OCI-LY1 (cell line): ENCODE data around the gene NFE2L1.

Experiments used
- H2AFZ ChIP-seq: fragments of 200-600 bp; sonication (generic), shearing (Covaris generic); 2 replicates; pipeline ENCODE4 v1.6.0; 2014; ENCODE audit warnings: antibody characterized with exemption, mild to moderate bottlenecking, low read length
- H3F3A ChIP-seq: fragments of 200-600 bp; sonication (generic), shearing (Covaris generic); 2 replicates; pipeline ENCODE4 v1.6.0; 2014; ENCODE audit warnings: mild to moderate bottlenecking, antibody characterized with exemption, low read length, moderate library complexity; ENCODE audit not compliant: insufficient read depth
- H3K27ac ChIP-seq: fragments of 200-600 bp; sonication (generic); 2 replicates; pipeline ENCODE4 v1.5.1; 2014; ENCODE audit warnings: low read length, mixed run types, mild to moderate bottlenecking, low read depth; ENCODE audit not compliant: poor library complexity, severe bottlenecking
- H3K27me3 ChIP-seq: fragments of 200-600 bp; sonication (generic); 2 replicates; pipeline ENCODE4 v1.6.0; 2014; ENCODE audit warnings: antibody characterized with exemption, mild to moderate bottlenecking, low read length, moderate library complexity; ENCODE audit not compliant: insufficient read depth
- H3K36me3 ChIP-seq: fragments of 200-600 bp; sonication (generic); 2 replicates; pipeline ENCODE4 v1.6.1; 2014; ENCODE audit warnings: mild to moderate bottlenecking, antibody characterized with exemption, low read length, moderate library complexity, mixed read lengths; ENCODE audit not compliant: insufficient read depth
- H3K4me1 ChIP-seq: fragments of 200-600 bp; sonication (generic); 2 replicates; pipeline ENCODE4 v1.5.1; 2014; ENCODE audit warnings: mild to moderate bottlenecking, low read length, moderate library complexity; ENCODE audit not compliant: insufficient read depth, severe bottlenecking
- H3K4me2 ChIP-seq: fragments of 200-600 bp; sonication (generic), shearing (Covaris generic); 2 replicates; pipeline ENCODE4 v1.6.1; 2014; ENCODE audit warnings: low read length
- H3K4me3 ChIP-seq: fragments of 200-600 bp; sonication (generic); 2 replicates; pipeline ENCODE4 v1.5.1; 2014; ENCODE audit warnings: low read length, low read depth, mild to moderate bottlenecking, mixed read lengths; ENCODE audit not compliant: poor library complexity, severe bottlenecking
- H3K79me2 ChIP-seq: fragments of 200-600 bp; shearing (Covaris generic); 2 replicates; pipeline ENCODE4 v1.6.1; 2016; ENCODE audit warnings: mixed run types, low read length, mixed read lengths; ENCODE audit not compliant: insufficient read depth
- H3K9ac ChIP-seq: fragments of 200-600 bp; sonication (generic), shearing (Covaris generic); 2 replicates; pipeline ENCODE4 v1.6.1; 2014; ENCODE audit warnings: mild to moderate bottlenecking, low read length, mixed read lengths
- H3K9me2 ChIP-seq: fragments of 200-600 bp; sonication (generic), shearing (Covaris generic); 2 replicates; pipeline ENCODE4 v1.6.1; 2014; ENCODE audit warnings: low read depth, mild to moderate bottlenecking, low read length, mixed read lengths
- H3K9me3 ChIP-seq: fragments of 200-600 bp; shearing (Covaris generic); 2 replicates; pipeline ENCODE4 v1.6.1; 2014; ENCODE audit warnings: low read length, mixed read lengths
- H4K20me1 ChIP-seq: fragments of 200-600 bp; sonication (generic), shearing (Covaris generic); 2 replicates; pipeline ENCODE4 v1.6.0; 2016; ENCODE audit warnings: mild to moderate bottlenecking, low read length; ENCODE audit not compliant: insufficient read depth
- CTCF ChIP-seq: fragments of 200-600 bp; sonication (generic), shearing (Covaris generic); IDR thresholded peaks from 2 replicates; pipeline ENCODE4 v1.5.1; 2017; ENCODE audit warnings: mild to moderate bottlenecking, antibody characterized with exemption, low read length, moderate library complexity, mixed read lengths
- EZH2 ChIP-seq: fragments of 200-600 bp; sonication (generic), shearing (Covaris generic); IDR thresholded peaks from 2 replicates; pipeline ENCODE4 v1.8.0; 2017; ENCODE audit warnings: borderline replicate concordance, mixed run types, mild to moderate bottlenecking, antibody characterized with exemption, low read length, moderate library complexity, mixed read lengths

NFE2L1 gene

GRCh38 chr17:48053758-48054237 lies 5.6 kb downstream of the NFE2L1 start:
- Histone ChIP-seq H3K9me3 (no peaks in the 10 kb centered on the region), H3K27ac (peak overlapping the region; percentile 79), H3K4me1 (peaks cover 71% of the 10 kb centered on the region), H3K4me2 (peak overlapping the region; percentile 55; the same call in 1 of the 2 replicates), H3K9ac (peak overlapping the region; percentile 24; the same call in 1 of the 2 replicates), H3K36me3 (peaks cover 80% of the 10 kb centered on the region), H3K4me3 (no peak overlapping the region), H4K20me1 (no peaks in the 10 kb centered on the region), H3K9me2 (no peaks in the 10 kb centered on the region), H2AFZ (no peak overlapping the region), H3K27me3 (no peaks in the 10 kb centered on the region), H3K79me2 (peaks cover 17% of the 10 kb centered on the region), H3F3A (no peaks in the 10 kb centered on the region)
- TF ChIP-seq EZH2, result no peak
- no peak for TF ChIP-seq CTCF

GRCh38 chr17:48054238-48055185 lies 6.4 kb downstream of the NFE2L1 start:
- Histone ChIP-seq H3K9ac (no peak overlapping the region; the same call in 1 of the 2 replicates), H3K9me3 (no peaks in the 10 kb centered on the region), H4K20me1 (no peaks in the 10 kb centered on the region), H3K27ac (peak overlapping the region; percentile 77), H2AFZ (no peak overlapping the region), H3K27me3 (no peaks in the 10 kb centered on the region), H3K4me3 (no peak overlapping the region), H3K9me2 (no peaks in the 10 kb centered on the region), H3K4me2 (peak overlapping the region; percentile 35; the same call in 1 of the 2 replicates), H3K79me2 (peaks cover 10% of the 10 kb centered on the region; the same call in 1 of the 2 replicates), H3K4me1 (peaks cover 69% of the 10 kb centered on the region), H3K36me3 (peaks cover 87% of the 10 kb centered on the region), H3F3A (no peaks in the 10 kb centered on the region)
- no peak for TF ChIP-seq EZH2
- TF ChIP-seq CTCF, result no peak

- H3K4me1 ChIP-seq, result peaks cover 57% of the 10 kb centered on the region
- H3K9ac ChIP-seq, result peak overlapping the region; percentile 45
- no peaks in the 10 kb centered on the region for H3F3A ChIP-seq
- no peaks in the 10 kb centered on the region for H3K27me3 ChIP-seq
- no peaks in the 10 kb centered on the region for H4K20me1 ChIP-seq
- peak overlapping the region; percentile 35 for H3K4me2 ChIP-seq
- TF ChIP-seq EZH2, result no peak
- no peak for TF ChIP-seq CTCF
- H2AFZ ChIP-seq, result no peak overlapping the region
- H3K27ac ChIP-seq, result peak overlapping the region; percentile 77
- H3K36me3 ChIP-seq, result peaks cover 92% of the 10 kb centered on the region
- H3K79me2 ChIP-seq, result peaks cover 5% of the 10 kb centered on the region; the same call in 1 of the 2 replicates
- no peak overlapping the region for H3K4me3 ChIP-seq
- no peaks in the 10 kb centered on the region for H3K9me2 ChIP-seq
- no peaks in the 10 kb centered on the region for H3K9me3 ChIP-seq
These were observed 7.5 kb downstream of the NFE2L1 start for GRCh38 chr17:48055531-48056245.
